ENCODE measurements around the gene MYCBP.

- TF ChIP-seq, protein P1, sequence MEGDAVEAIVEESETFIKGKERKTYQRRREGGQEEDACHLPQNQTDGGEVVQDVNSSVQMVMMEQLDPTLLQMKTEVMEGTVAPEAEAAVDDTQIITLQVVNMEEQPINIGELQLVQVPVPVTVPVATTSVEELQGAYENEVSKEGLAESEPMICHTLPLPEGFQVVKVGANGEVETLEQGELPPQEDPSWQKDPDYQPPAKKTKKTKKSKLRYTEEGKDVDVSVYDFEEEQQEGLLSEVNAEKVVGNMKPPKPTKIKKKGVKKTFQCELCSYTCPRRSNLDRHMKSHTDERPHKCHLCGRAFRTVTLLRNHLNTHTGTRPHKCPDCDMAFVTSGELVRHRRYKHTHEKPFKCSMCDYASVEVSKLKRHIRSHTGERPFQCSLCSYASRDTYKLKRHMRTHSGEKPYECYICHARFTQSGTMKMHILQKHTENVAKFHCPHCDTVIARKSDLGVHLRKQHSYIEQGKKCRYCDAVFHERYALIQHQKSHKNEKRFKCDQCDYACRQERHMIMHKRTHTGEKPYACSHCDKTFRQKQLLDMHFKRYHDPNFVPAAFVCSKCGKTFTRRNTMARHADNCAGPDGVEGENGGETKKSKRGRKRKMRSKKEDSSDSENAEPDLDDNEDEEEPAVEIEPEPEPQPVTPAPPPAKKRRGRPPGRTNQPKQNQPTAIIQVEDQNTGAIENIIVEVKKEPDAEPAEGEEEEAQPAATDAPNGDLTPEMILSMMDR (IDR thresholded peaks at IDR 0.05) = no peak
- TF ChIP-seq EP300 (IDR thresholded peaks at IDR 0.05) = no peak
These were observed 46.3 kb downstream of the MYCBP start for GRCh38 chr1:38826886-38827285.

All from ovary (tissue), 3 donors.